Gastrocnemius medialis (tissue), 4 donors: Measurements from ENCODE around the gene FRMPD4.

Experiments
- POLR2A ChIP-seq, 2 donors: fragments of 450-650 bp; IDR thresholded peaks; one replicate each; pipeline ENCODE4 v1.6.1; 2017; ENCODE audit warnings: antibody characterized with exemption in 2 of 2, mild to moderate bottlenecking in 2 of 2, moderate library complexity in 2 of 2
- TF ChIP-seq, protein P1 (sequence below), 5 experiments: fragments of 450-650 bp in 3 of 5; fragments of 200-600 bp in 2 of 5; sonication (generic) in 2 of 5; IDR thresholded peaks in 4 of 5; conservative IDR thresholded peaks in 1 of 5; 1 replicate in 4 of 5; 2 replicates in 1 of 5; pipeline ENCODE4 v1.5.1; 2016 to 2019; ENCODE audit warnings: antibody characterized with exemption in 5 of 5, mild to moderate bottlenecking in 3 of 5, moderate library complexity in 3 of 5

DNA sequence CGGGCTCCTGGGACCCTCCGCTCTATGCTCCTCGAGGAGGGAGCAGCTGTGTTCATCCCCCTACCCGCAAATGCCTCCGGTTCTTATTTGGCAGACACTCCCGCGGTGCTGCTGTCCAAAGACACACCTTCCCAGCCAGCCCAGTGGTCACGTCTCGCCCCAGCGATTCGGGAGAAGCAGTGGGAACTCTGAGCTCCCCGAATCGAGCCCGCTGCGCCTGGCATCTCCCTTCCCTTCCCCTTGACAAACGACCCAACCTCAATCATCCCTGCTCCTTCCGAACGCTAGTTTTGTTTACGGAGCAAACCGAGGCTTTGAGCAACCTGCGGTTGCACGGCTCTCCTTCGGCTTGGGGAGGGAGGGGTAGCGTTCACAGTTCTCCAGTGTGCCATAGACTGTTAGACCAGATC lies 317 bp upstream of the FRMPD4 start:
- TF ChIP-seq, protein P1, sequence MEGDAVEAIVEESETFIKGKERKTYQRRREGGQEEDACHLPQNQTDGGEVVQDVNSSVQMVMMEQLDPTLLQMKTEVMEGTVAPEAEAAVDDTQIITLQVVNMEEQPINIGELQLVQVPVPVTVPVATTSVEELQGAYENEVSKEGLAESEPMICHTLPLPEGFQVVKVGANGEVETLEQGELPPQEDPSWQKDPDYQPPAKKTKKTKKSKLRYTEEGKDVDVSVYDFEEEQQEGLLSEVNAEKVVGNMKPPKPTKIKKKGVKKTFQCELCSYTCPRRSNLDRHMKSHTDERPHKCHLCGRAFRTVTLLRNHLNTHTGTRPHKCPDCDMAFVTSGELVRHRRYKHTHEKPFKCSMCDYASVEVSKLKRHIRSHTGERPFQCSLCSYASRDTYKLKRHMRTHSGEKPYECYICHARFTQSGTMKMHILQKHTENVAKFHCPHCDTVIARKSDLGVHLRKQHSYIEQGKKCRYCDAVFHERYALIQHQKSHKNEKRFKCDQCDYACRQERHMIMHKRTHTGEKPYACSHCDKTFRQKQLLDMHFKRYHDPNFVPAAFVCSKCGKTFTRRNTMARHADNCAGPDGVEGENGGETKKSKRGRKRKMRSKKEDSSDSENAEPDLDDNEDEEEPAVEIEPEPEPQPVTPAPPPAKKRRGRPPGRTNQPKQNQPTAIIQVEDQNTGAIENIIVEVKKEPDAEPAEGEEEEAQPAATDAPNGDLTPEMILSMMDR (IDR thresholded peaks at IDR 0.05 in 4 of 5, conservative IDR thresholded peaks at IDR 0.05 in 1 of 5): no peak
- no peak for TF ChIP-seq POLR2A (IDR thresholded peaks at IDR 0.05)
